Measurements from ENCODE around the gene CFAP52.
"Not testable (repeated sequence)": the region's sequence is repeated elsewhere in the genome, so short reads cannot be mapped to it uniquely, and the experiment has no call there.

The CFAP52 gene

GRCh38 chr17:9576521-9577372, at the start of gene CFAP52:
TSS of gene CFAP52 (plus strand) at chr17:9576642. CDS start at chr17:9576696, 54 bp downstream.
- DNase-seq: peak; percentile 88

- DNase-seq: no peak
Observed at GRCh38 chr17:9527788-9528187, 48.7 kb upstream of the CFAP52 start.

DNA sequence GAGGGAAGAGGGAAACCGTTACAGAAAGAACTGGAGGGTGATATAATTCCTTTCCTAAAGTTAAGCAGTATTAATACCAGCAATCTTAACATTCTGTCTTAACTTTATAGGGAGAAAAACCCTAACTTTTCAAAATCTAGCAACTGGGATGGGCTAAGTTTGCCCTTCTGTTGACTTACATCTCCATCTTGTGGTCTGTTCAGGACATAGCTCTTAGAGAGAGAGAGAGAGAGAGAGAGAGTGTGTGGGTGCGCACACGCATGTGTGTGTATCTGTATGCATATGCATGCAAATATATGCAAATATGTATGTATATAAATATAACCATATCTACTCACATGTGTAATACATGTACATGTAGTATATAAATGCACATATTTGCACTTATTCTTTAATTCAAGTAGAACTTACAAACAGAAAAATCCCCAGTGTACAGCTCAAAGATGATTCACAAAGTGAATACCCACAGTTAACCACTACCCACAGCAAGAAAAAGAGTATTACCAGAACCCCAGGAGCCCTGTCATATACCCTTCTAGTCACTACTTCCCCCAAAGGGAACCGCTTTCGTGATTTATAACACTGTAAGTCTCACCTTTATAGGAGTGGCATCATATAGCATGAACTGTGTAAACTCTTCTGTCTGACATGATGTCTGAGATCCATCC, 47.3 kb upstream of the CFAP52 start:
- peak; percentile 64 for DNase-seq

- peak; percentile 80 for DNase-seq
Observed at GRCh38 chr17:9531034-9531433, 45.4 kb upstream of the CFAP52 start.

DNA sequence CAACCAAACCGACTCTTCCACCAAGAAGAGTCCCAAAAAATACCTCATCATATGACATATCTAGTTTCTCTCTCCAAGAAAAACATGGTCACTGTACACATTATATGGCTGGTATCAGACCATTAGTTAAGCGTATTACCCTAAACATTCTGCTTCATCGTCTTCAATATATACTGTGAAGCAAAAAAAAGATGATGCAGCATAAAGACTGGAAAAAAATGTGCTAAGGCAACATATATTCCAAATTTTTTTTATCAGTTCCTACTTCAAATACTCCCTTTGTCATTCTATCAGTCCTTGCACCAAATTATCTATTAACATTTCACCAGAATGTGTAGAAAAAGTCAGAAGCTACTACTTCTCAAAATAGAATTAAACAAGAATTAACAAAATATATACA, 43.7 kb upstream of the CFAP52 start:
- no peak for DNase-seq

DNA sequence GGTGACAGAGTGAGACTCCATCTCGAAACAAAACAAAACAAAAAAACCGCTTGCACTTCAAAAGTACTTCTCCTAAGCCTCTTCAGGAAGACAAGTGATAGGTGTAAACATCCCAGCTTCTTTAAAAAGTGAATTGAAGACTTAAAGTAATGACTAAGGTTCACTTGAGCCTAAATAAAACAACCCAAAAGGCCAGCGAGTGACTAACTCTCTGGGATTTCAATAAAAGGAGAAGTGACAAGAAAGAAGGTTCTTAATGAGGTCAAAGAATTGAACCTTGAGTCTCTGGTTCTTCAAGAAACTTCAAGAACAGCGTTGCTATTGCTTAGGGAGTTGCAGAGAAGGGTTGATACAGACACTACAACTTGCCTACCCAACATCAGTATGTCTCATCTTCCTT, 43.0 kb upstream of the CFAP52 start:
- no peak for DNase-seq

DNA sequence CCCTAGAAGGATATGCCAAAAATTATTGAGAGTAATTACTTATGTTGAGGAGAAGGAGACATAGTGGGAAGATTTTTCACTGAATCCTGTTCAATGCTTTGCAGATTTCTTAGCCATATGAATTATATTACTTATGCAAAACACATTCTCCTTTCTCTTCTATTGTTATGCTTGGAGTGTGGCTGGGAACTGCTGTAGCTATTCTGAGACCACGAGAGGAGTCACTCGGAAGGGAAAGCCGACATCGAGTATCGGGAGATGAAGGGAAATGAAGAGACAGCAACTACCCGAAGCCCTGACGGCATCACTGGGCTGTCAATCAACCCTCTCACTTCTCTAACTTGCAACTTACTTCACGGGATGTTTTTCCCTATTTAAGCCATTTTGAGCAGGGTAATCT, 40.4 kb upstream of the CFAP52 start:
- no peak for DNase-seq

DNA sequence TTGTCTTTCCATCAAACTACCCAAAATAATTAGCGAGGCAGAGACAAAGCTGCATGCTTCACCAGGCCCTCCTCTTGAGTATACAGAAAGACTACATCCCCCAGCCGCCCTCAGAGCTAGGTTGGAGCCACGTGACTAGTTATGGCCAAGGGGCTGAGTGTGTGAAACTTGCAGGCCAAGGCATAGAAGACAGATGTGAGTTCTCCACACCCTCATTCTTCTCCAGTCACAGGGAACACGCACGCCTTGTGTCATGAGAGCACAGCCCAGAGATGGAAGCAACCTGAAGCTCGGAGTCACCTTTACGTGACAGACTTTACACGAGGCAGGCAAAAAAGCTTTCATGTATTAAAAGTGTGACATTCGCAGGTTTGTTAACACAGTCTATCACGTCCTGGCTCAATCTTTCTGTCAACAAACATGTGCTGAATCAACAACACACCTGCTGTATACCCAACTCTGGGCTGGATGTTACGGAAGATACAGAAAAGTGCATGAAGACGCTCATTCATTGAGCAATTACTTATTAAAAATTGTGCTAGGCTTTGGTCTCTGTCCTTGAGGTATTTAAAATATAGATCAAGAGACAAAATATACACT, 39.2 kb upstream of the CFAP52 start:
- no peak for DNase-seq

DNA sequence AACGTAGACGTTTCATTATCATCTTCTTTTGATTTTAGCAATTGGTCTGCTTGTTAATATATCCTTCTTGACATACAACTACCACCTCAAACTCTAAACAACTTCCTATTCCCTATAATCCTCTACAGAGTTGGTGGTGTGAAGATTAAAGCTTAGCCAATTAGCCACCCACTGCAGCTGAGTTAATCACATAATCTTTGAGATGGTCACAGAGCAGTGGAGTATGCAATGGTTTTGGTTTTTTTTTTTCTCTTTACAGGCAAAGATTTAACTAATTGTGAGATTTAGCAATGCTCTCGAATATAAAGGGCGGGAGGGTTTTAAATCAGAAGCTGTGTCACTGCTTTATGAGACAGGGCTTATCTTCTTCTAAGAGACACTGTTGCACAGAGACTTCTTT, 37.8 kb upstream of the CFAP52 start:
- DNase-seq: peak; percentile 3

- DNase-seq: no peak
Observed at GRCh38 chr17:9541718-9542117, 34.7 kb upstream of the CFAP52 start.

DNA sequence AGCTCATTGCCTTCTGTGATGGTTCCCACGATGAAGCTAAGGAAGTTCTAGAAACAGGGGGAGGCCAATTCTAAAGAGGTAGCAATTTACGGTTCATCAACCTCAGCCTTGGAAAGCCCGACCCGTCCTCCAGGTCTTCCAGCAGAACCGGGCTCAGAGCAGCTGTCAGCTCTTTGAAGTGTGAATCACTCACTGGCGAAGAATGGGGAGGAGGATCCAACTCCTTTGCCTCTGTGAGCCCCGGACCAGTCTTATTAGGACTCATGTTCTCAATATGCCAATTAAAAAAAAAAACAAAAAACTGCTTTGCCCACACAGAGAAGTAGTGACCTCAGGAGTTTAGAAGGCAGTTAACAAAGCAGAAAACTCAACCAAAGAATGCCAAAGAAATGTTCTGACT, 32.2 kb upstream of the CFAP52 start:
- DNase-seq: no peak

DNA sequence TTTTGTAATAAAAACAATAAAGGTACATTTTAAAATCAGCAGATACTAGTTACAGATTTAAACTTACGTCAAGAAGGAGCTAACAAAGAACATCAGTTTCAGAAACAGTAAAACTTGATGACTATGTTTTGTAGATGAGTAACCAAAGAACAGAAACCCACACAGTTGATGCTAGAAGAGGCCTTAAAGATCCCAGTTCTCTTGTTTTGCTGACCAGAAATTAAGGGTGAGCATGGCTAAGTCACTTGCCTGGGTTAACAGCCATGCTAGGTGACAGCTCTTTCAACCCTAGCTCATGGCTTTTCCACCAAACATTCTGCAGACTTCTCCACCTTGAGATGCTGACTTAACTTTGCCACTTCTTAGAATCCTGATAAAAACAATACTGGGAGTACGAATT, 27.2 kb upstream of the CFAP52 start:
- no peak for DNase-seq

GRCh38 chr17:9553181-9553580, 23.3 kb upstream of the CFAP52 start:
- no peak for DNase-seq

GRCh38 chr17:9553596-9553995, 22.8 kb upstream of the CFAP52 start:
- no peak for DNase-seq

DNA sequence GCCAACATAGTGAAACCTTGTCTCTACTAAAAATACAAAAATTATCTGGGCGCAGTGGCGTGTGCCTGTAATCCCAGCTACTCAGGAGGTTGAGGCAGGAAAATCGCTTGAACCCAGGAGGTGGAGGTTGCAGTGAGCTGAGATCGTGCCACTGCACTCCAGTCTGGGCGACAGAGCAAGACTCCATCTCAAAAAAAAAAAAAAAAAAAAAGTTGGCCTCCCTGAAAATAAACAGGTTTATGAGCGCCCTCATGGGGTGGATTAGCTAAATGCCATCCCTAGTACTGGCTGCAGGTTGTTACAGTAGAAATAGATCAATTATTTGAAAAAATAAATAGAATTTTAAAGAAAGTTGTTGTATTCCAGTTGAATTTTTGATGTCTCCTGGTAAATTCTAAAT, 21.7 kb upstream of the CFAP52 start:
- peak; percentile 83 for DNase-seq

GRCh38 chr17:9557161-9557755, 19.2 kb upstream of the CFAP52 start:
- no peak for DNase-seq

DNA sequence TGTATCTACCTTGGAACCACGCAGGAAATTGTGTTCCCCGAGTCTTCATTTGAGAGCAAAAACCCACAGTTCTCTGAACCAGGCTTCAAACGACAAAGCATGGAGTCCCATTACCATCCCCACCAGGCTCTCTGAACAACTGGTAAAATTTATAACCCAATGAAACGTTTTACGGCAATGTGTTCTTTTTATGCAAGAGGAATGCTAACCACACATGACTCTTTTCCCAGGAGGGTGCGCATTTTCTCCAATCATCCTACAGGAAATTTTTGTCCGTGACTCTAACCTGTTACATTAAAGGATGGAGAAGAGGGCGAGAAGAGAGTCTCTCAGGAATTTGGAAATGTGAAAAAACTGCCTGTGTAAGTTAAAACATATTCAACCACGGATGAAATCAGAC, 18.6 kb upstream of the CFAP52 start:
- DNase-seq: no peak

DNA sequence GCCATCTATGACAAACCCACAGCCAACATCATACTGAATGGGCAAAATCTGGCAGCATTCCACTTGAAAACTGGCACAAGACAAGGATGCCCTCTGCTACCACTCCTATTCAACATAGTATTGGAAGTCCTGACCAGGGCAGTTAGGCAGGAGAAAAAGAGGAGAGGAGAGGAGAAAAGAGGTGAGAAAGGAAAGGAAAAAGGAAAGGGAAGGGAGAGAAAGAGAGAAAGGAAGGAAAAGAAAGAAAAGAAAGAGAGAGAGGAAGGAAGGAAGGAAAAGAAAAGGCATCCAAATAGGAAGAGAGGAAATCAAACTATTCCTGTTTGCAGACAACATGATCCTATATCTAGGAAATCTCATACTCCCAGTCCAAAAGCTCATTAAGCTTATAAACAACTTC, 12.3 kb upstream of the CFAP52 start:
- DNase-seq: no peak

DNA sequence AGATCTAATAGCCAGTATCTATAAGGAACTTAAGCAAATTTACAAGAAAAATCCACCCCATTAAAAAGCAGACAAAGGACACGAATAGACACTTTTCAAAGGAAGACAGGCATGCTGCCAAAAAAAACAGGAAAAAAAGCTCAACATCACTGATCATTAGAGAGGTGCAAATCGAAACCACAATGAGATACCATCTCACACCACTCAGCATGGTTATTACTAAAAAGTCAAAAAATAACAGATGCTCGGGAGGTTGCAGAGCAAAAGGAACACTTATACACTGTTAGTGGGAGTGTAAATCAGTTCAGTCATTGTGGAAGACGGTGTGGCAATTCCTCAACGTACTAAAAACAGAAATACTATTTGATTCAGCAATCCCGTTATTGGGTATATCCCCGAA, 10.4 kb upstream of the CFAP52 start:
- peak; percentile 34 for DNase-seq

DNA sequence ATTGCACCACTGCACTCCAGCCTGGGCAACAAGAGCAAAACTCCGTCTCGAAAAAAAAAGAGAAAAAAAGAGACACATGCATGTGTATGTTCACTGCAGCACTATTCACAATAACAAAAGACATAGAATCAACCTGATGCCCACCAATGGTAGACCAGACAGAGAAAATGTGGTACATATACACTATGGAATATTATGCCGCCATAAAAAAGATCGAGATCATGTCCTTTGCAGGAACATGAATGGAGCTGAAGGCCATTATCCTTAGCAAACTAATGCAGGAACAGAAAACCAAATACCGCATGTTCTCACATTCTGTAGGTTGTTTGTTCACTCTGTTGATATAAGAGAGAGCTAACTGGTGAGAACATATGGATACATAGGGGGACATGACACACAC, 9.7 kb upstream of the CFAP52 start:
- not testable (repeated sequence) for DNase-seq

DNA sequence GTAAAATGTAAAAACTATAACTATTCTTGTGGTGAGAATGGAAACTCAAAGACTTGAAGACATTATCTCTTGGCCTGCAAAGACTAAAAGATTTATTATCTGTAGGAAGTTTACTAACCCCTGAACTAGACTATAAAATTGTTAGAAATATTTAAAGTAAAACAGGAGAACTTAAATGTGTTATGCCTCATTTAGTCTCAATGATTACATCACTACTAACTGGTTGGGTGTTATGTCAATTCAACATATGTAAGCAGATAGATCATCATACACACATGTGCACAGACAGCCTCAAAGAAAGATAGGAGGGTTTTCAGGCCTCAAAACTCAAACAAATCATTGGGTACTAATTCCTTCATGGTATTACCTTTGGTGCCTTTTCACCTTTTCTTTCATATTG, 8.4 kb upstream of the CFAP52 start:
- DNase-seq: no peak

- DNase-seq: no peak
Observed at GRCh38 chr17:9568957-9569588, 7.4 kb upstream of the CFAP52 start.

GRCh38 chr17:9571201-9571600, 5.2 kb upstream of the CFAP52 start:
- no peak for DNase-seq
